ENCODE measurements around the gene MFRP.

DNA sequence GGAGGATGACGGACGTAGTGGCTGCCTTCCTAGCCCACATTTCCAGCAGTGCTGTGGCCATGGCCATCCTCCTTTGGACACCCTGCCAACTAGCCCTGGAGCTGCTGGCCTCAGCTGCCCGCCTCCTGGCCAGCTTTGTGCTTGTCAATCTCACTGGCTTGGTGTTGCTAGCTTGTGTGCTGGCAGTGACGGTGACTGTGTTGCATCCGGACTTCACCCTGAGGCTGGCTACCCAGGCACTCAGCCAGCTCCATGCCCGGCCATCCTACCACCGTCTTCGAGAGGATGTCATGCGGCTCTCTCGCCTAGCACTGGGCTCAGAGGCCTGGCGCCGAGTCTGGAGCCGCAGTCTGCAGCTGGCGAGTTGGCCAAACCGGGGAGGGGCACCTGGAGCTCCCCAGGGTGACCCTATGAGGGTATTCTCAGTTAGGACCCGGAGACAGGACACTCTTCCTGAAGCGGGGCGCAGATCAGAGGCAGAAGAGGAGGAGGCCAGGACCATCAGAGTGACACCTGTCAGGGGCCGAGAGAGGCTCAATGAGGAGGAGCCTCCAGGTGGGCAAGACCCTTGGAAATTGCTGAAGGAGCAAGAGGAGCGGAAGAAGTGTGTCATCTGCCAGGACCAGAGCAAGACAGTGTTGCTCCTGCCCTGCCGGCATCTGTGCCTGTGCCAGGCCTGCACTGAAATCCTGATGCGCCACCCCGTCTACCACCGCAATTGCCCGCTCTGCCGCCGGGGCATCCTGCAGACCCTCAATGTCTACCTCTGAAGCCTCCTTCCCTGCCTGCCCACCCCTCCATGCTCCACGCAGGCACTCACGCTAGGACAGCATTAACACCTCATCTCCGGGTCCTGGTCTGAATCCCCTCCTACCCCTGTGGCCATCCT is 10.6 kb downstream of the MFRP start:
- TF ChIP-seq CEBPB (tag; IDR thresholded peaks at IDR 0.05): no peak
- no peak for TF ChIP-seq GTF3C2 (IDR thresholded peaks at IDR 0.05; ENCODE audit: borderline replicate concordance, extremely low read depth, insufficient read length)
- TF ChIP-seq ZBTB49 (CRISPR knock-in tag; IDR thresholded peaks at IDR 0.05; ENCODE audit: borderline replicate concordance): no peak
- no peak for TF ChIP-seq ZSCAN29 (IDR thresholded peaks at IDR 0.05)
- no peak for TF ChIP-seq CREB1 (IDR thresholded peaks at IDR 0.05)
- TF ChIP-seq CREB1 (CRISPR knock-in tag; IDR thresholded peaks at IDR 0.05): no peak
- no peak for TF ChIP-seq RBM39 (optimal IDR thresholded peaks at IDR 0.05; ENCODE audit: low read depth, low read length)
- TF ChIP-seq SMARCA5 (IDR thresholded peaks at IDR 0.05): no peak
- TF ChIP-seq SIN3A (IDR thresholded peaks at IDR 0.05; ENCODE audit: borderline replicate concordance in 2 of 2, control insufficient read depth in 1 of 2, low read depth in 2 of 2, low read length in 2 of 2): no peak
- TF ChIP-seq DNMT1 (IDR thresholded peaks at IDR 0.05): no peak
- TF ChIP-seq, protein P1, sequence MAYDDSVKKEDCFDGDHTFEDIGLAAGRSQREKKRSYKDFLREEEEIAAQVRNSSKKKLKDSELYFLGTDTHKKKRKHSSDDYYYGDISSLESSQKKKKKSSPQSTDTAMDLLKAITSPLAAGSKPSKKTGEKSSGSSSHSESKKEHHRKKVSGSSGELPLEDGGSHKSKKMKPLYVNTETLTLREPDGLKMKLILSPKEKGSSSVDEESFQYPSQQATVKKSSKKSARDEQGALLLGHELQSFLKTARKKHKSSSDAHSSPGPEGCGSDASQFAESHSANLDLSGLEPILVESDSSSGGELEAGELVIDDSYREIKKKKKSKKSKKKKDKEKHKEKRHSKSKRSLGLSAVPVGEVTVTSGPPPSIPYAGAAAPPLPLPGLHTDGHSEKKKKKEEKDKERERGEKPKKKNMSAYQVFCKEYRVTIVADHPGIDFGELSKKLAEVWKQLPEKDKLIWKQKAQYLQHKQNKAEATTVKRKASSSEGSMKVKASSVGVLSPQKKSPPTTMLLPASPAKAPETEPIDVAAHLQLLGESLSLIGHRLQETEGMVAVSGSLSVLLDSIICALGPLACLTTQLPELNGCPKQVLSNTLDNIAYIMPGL (CRISPR knock-in tag; IDR thresholded peaks at IDR 0.05): no peak
- no peak for TF ChIP-seq NEUROD1 (IDR thresholded peaks at IDR 0.05; ENCODE audit: borderline replicate concordance, low read depth, low read length, partially characterized antibody)
- no peak for TF ChIP-seq CBFB (CRISPR knock-in tag; IDR thresholded peaks at IDR 0.05)
- TF ChIP-seq MYC (IDR thresholded peaks at IDR 0.05; ENCODE audit: low read depth, low read length): no peak
- no peak for TF ChIP-seq MYC (CRISPR knock-in tag; IDR thresholded peaks at IDR 0.05; ENCODE audit: borderline replicate concordance, low read depth)

Data from K562 (cell line).